Activated naive CD4-positive, alpha-beta T cell treated with anti-CD3 and anti-CD28 coated beads for 36 hours (primary cell): Measurements from ENCODE around the gene RECK. TPM values are rescaled to one million over a fixed set of nuclear protein-coding genes. Genes with fewer than 3 reads are reported as not detected.

ENCODE experiments used
- CTCF ChIA-PET: fragments of 350-600 bp; sonication (Branson Sonifier 250); formaldehyde crosslinking; loops from one replicate; lab custom pipeline; 2021; ENCODE audit warnings: antibody characterized with exemption; lab: Charles Lee
- DNase-seq: peaks from one replicate; pipeline ENCODE4 v3.0.0-alpha.2; 2020
- H3K27ac Mint-ChIP-seq: one replicate; pipeline ENCODE4 v1.8.0; 2021; ENCODE audit warnings: mild to moderate bottlenecking, mixed read lengths
- H3K27me3 Mint-ChIP-seq: one replicate; pipeline ENCODE4 v1.8.0; 2021; ENCODE audit warnings: low read depth, mixed read lengths
- H3K36me3 Mint-ChIP-seq: one replicate; pipeline ENCODE4 v1.8.0; 2021; ENCODE audit warnings: low read depth, mixed read lengths
- H3K4me1 Mint-ChIP-seq: one replicate; pipeline ENCODE4 v1.8.0; 2021; ENCODE audit warnings: low read depth, mixed read lengths
- H3K4me3 Mint-ChIP-seq: one replicate; pipeline ENCODE4 v1.8.0; 2021; ENCODE audit warnings: mild to moderate bottlenecking, moderate library complexity, mixed read lengths
- H3K9me3 Mint-ChIP-seq: one replicate; pipeline ENCODE4 v1.8.0; 2021; ENCODE audit warnings: mixed read lengths
- intact Hi-C: fragments of 100-400 bp; cut with micrococcal nuclease; formaldehyde crosslinking; loops from one replicate; pipeline ENCODE4 v1.15.1; 2023
- total RNA-seq, 2 experiments: library from RNA; stranded (reverse); gene quantifications; one replicate each; pipeline ENCODE4 v1.2.3, GENCODE V29; 2021

Gene RECK
- total RNA-seq, 2 experiments from 2014 or later: 7.8 to 8.5 TPM

DNA sequence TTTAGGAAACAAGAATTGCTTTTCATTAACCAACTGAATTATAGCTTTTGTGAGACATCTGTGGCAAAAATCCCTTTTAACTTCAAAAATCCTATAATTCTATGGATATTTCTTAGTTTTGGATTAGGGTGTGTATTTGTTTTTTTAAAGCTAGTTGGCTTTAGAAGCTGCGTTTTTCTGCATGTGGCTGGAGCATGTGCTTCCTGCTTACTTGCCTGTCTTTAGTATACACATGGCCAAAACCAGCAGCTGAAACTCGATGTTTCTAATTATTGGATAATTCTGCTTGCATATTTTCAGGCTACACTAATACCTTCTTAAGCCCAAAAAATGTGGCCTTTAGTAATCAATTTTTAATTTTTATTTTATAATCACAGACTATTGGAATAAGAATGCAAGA lies 8.9 kb downstream of the RECK start:
- Mint-ChIP-seq H3K27me3 (no peaks in the 10 kb centered on the region), H3K4me3 (no peak overlapping the region), H3K36me3 (no peaks in the 10 kb centered on the region), H3K4me1 (peaks cover 34% of the 10 kb centered on the region), H3K9me3 (no peaks in the 10 kb centered on the region), H3K27ac (no peak overlapping the region)
- intact Hi-C loops: no loop called here
- no peak for DNase-seq
- CTCF ChIA-PET: no interaction called here

DNA sequence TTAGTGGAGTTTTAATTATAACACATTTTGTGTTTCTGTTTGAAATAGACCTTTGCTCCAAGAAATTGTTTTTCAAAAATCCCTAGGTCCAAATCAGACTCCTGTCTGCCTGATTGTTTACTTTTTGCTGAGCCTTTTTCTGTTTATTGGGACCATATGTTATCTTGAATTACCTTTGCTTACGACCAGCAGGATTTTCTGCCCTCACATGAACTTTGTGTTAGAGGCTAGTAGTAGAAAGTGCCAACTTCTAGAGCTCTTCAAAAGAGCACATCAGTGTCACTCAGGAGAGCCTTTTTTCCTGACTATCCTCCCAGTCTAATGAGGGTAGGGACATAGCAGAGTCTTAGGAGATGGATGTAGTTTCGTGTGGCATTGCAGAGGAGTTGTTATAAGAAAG lies 10.2 kb downstream of the RECK start:
- Mint-ChIP-seq H3K36me3 (no peaks in the 10 kb centered on the region), H3K4me3 (no peak overlapping the region), H3K9me3 (no peaks in the 10 kb centered on the region), H3K27ac (no peak overlapping the region), H3K4me1 (peaks cover 23% of the 10 kb centered on the region), H3K27me3 (no peaks in the 10 kb centered on the region)
- CTCF ChIA-PET: no interaction called here
- intact Hi-C loops: no loop called here
- DNase-seq: no peak

DNA sequence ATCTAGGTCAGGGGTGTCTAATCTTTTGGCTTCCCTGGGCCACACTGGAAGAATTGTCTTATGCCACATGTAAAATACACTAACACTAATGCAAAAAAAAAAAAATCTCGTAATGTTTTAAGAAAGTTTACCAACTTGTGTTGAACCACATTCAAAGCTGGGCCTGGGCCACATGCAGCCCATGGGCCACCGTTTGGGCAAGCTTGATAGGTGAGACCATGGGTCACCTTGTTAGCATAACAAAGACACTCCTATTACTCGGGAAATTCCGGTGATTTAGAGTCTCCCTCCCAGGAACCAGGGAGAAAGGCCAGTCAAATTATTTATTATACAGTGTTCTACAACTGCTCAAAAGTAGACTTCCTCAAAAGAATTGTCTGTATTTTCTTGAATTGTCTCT lies 12.7 kb downstream of the RECK start:
- no peak overlapping the region for H3K27ac Mint-ChIP-seq
- CTCF ChIA-PET: interaction anchor here (0.7 kb wide), 1 partner anchor 95 kb away, joined by 3 read pairs; no protein-coding TSS in a partner anchor

DNA sequence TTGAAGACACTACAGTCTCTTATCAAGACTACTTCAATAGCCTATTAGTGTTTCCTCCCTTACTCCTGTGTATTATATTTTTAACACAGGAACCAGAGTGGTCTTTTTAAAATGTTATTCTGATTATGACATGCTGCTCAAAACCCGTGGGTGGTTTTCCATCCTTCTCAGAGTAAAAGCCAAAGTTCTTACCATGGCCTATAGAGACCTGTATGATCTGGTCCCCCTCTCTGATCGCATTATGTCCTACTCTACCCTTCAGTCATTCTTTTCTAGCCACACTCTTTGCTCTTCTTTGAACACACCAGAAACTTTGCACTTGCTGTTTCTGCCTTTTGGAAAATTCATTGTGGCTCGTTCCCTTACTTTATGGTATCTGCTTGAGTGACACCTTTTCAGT lies 13.8 kb downstream of the RECK start:
- intact Hi-C loops: loop anchor here (5.0 kb wide), 1 partner anchor 43 kb away; no protein-coding TSS in a partner anchor
- no peaks in the 10 kb centered on the region for H3K4me1 Mint-ChIP-seq
- no peak for DNase-seq
- H3K27me3 Mint-ChIP-seq: no peaks in the 10 kb centered on the region
- CTCF ChIA-PET: no interaction called here
- H3K36me3 Mint-ChIP-seq: peaks cover 2% of the 10 kb centered on the region
- H3K4me3 Mint-ChIP-seq: no peak overlapping the region
- no peak overlapping the region for H3K27ac Mint-ChIP-seq
- H3K9me3 Mint-ChIP-seq: no peaks in the 10 kb centered on the region

More for the DNA sequence above, 12.7 kb downstream of the RECK start:
- no peaks in the 10 kb centered on the region for H3K9me3 Mint-ChIP-seq
- peaks cover 2% of the 10 kb centered on the region for H3K36me3 Mint-ChIP-seq
- no peaks in the 10 kb centered on the region for H3K27me3 Mint-ChIP-seq
- peaks cover 6% of the 10 kb centered on the region for H3K4me1 Mint-ChIP-seq
- intact Hi-C loops: no loop called here
- H3K4me3 Mint-ChIP-seq: no peak overlapping the region
- DNase-seq: no peak

DNA sequence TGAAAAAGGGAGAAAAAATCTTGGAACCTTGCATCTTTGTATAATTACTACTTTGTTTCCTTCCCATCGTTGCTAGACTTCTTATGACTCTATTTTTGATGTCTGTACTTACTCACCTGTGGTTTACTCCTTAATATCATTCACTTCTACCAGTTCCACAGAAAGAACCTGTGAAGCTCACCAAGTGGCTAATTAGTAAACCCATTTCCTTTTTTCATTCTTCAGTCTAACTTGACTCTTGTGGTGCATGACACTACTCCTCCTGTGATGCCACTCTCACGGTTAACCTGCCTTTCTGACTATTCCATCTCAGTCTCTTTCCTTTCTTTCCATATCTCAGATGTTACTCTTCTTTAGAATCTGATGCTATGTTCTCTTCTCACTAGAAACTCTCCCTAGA lies 14.6 kb downstream of the RECK start:
- H3K36me3 Mint-ChIP-seq: peaks cover 2% of the 10 kb centered on the region
- DNase-seq: no peak
- H3K9me3 Mint-ChIP-seq: no peaks in the 10 kb centered on the region
- H3K27me3 Mint-ChIP-seq: no peaks in the 10 kb centered on the region
- no peaks in the 10 kb centered on the region for H3K4me1 Mint-ChIP-seq
- no peak overlapping the region for H3K27ac Mint-ChIP-seq
- intact Hi-C loops: loop anchor here (5.0 kb wide), 1 partner anchor 44 kb away; no protein-coding TSS in a partner anchor
- CTCF ChIA-PET: interaction anchor here (1.0 to 1.4 kb wide), 2 partner anchors 10 to 51 kb away, joined by 3 to 5 read pairs; no protein-coding TSS in a partner anchor
- no peak overlapping the region for H3K4me3 Mint-ChIP-seq

DNA sequence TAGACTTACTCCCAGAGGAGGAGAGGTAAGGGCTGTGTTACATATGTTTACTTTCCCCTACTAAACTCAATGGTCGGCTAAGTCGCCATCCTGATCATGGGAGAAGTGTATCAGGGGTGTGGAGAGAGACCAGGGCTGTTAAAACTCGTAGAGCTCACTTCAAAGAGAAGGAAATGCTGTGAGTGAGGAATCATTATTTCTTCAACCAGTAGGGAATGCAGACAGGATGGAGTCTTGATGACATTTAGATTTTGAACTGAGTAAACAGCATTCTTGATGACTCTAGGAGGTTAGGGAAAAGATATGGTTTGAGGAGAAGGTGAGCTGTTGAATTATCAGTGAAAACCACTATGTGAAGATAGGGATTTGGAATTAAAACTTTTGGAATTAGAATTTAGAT lies 17.3 kb downstream of the RECK start:
- CTCF ChIA-PET: interaction anchor here (2.7 kb wide), 1 partner anchor 49 kb away, joined by 7 read pairs; no protein-coding TSS in a partner anchor
- intact Hi-C loops: loop anchor here (5.0 kb wide), 1 partner anchor 47 kb away; no protein-coding TSS in a partner anchor
- no peak overlapping the region for H3K27ac Mint-ChIP-seq

DNA sequence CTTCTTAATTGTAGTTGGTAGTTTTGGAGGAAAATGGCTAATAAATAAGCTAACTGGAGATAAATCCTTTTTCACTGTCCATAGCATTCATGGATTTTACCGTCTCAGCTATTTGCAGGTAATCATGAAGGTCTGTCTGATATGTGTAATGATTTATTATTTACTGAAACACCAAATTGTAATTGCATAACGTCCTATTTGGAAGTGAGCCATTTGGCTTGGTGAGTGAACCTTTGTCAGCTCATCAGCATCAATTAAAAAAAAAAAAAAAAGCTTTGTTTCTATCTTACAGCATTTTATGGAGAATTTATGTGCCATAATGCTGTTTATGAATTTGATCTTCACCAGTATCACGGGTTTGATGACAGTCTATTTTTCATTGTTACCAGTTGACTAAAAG lies 20.2 kb downstream of the RECK start:
- intact Hi-C loops: no loop called here
- no peaks in the 10 kb centered on the region for H3K27me3 Mint-ChIP-seq
- no peak overlapping the region for H3K4me3 Mint-ChIP-seq
- H3K4me1 Mint-ChIP-seq: no peaks in the 10 kb centered on the region
- CTCF ChIA-PET: interaction anchor here (0.7 to 2.7 kb wide), 4 partner anchors 19 to 50 kb away, joined by 3 to 7 read pairs (median 4); no protein-coding TSS in a partner anchor
- H3K9me3 Mint-ChIP-seq: no peaks in the 10 kb centered on the region
- no peak for DNase-seq
- H3K27ac Mint-ChIP-seq: no peak overlapping the region
- H3K36me3 Mint-ChIP-seq: peaks cover 7% of the 10 kb centered on the region

More for the DNA sequence above, 17.3 kb downstream of the RECK start:
- no peaks in the 10 kb centered on the region for H3K4me1 Mint-ChIP-seq
- peaks cover 3% of the 10 kb centered on the region for H3K36me3 Mint-ChIP-seq
- no peaks in the 10 kb centered on the region for H3K27me3 Mint-ChIP-seq
- H3K4me3 Mint-ChIP-seq: no peak overlapping the region
- no peak for DNase-seq
- no peaks in the 10 kb centered on the region for H3K9me3 Mint-ChIP-seq

DNA sequence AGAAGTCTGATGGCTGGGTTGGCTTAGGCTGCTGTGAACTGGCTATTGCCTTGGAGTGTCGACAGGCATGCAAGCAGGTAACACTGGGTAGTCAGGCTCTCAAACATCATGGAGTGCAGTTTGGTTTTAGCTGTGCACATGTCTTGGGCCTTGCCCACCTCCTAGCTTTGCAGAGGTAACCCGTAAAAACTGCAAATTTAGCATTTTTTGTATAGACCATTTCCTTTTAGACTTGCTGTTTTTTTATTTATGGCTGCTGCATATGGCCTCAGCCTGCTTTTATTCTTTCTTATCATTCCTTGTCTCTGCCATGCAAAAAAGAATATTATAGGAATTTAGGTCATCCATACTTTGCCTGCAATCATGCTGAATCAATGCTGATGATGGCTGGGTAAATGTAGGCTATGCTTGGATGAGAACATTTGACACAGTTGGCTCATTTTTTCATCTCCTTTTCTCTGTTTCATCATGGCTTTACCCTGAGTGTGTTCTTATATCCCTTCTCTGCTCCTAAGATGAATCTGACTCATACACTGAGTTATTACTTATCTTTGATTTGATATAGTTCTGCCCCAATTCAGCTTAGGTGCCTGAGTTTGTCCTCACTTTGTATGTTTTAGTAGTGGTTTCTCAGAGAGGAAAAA lies 27.2 kb downstream of the RECK start:
- H3K36me3 Mint-ChIP-seq: peaks cover 15% of the 10 kb centered on the region
- H3K4me1 Mint-ChIP-seq: peaks cover 5% of the 10 kb centered on the region
- no peaks in the 10 kb centered on the region for H3K27me3 Mint-ChIP-seq
- no peaks in the 10 kb centered on the region for H3K9me3 Mint-ChIP-seq
- no peak for DNase-seq
- intact Hi-C loops: no loop called here
- H3K27ac Mint-ChIP-seq: no peak overlapping the region
- CTCF ChIA-PET: no interaction called here
- H3K4me3 Mint-ChIP-seq: no peak overlapping the region

DNA sequence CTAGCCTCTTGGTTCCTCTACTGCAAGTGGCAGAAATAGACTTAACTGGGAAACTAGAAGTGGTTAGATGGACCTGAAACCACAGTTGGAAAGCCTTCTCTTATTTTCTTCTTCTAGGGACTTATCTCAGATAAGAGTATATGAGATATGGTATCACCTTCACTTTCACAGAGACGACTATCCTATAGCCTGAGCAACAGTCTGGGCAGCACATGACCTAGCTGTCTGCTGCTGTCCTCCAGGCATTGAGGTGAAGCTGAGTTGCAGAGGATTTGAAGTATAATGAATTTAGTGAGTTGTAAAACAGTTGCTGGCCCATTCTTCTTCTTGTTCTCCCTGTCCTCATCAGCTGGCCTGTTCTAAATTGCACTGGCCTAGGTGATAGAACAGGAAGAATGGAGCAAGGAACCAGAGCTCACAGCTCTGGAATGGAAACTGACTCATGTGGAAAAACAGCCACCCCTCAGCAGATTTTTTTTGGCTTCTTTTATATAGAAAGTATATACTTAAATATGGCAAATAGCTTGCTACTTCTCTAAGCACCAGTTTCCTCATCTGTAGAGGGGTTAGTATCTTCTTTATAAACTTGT lies 27.8 kb downstream of the RECK start:
- no peak for DNase-seq
- H3K4me1 Mint-ChIP-seq: peaks cover 5% of the 10 kb centered on the region
- CTCF ChIA-PET: interaction anchor here (0.6 kb wide), 1 partner anchor 107 kb away, joined by 4 read pairs; no protein-coding TSS in a partner anchor
- peaks cover 15% of the 10 kb centered on the region for H3K36me3 Mint-ChIP-seq
- no peak overlapping the region for H3K4me3 Mint-ChIP-seq
- no peaks in the 10 kb centered on the region for H3K27me3 Mint-ChIP-seq
- no peak overlapping the region for H3K27ac Mint-ChIP-seq
- intact Hi-C loops: no loop called here
- no peaks in the 10 kb centered on the region for H3K9me3 Mint-ChIP-seq

DNA sequence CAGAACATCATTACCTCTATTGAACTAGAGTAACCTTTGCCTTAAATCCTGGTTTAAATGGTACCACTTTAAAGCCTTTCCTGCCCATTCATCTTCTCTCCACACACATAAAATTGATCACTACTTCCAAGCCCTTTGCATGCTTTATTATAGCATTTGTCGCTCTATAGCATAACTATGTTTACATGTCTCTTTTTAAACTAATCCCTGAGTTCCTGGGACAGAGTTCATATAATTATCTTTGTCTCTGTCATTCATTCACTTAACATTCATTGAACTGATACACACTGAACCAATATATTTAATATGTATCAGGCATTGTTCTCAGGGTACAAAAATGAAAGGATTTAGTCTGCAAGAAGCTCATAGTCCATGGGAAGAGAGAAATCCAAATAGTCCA lies 37.3 kb downstream of the RECK start:
- CTCF ChIA-PET: interaction anchor here (1.0 to 1.8 kb wide), 2 partner anchors 28 to 128 kb away, joined by 3 to 7 read pairs; no protein-coding TSS in a partner anchor
- no peaks in the 10 kb centered on the region for H3K27me3 Mint-ChIP-seq
- intact Hi-C loops: no loop called here

DNA sequence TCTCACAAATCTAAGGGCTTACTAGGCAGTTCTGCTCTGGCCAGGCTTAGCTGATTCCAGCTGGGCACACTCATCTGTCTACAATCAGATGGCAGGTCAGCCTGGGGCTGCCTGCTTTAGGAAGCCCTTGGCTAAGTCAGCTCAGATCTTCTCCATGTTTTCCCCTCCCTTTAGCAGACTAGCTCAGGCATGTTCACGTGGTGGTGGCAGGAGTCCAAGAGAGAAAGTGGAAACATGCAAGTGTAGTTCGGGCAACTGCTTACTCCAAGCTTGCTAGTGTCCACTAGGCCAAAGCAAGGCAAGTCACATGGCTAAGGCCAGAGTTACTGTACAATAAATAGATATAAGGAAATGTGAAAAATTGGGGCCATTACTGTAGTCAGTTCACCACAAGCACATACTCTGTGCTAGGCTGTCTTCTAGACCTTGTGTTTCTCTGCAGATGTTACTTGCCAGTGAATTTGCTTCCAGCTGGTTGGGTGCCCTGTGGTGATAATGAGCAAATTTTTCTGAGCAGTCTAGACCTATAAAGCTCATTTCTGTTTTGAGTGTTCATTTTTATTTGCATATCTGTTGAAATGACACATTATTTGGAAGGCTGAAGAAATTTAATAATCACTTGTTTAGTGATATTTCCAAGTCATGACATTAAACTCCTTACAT lies 38.3 kb downstream of the RECK start:
- H3K4me3 Mint-ChIP-seq: no peak overlapping the region
- H3K27me3 Mint-ChIP-seq: no peaks in the 10 kb centered on the region
- no peak for DNase-seq
- H3K4me1 Mint-ChIP-seq: no peaks in the 10 kb centered on the region
- H3K9me3 Mint-ChIP-seq: no peaks in the 10 kb centered on the region
- intact Hi-C loops: no loop called here
- H3K27ac Mint-ChIP-seq: no peak overlapping the region
- no peaks in the 10 kb centered on the region for H3K36me3 Mint-ChIP-seq
- CTCF ChIA-PET: interaction anchor here (0.6 to 1.8 kb wide), 5 partner anchors 27 to 1893 kb away, joined by 3 to 7 read pairs (median 3); no protein-coding TSS in a partner anchor

More for the DNA sequence above, 37.3 kb downstream of the RECK start:
- H3K4me3 Mint-ChIP-seq: no peak overlapping the region
- no peaks in the 10 kb centered on the region for H3K9me3 Mint-ChIP-seq
- no peaks in the 10 kb centered on the region for H3K36me3 Mint-ChIP-seq
- DNase-seq: no peak
- no peaks in the 10 kb centered on the region for H3K4me1 Mint-ChIP-seq
- H3K27ac Mint-ChIP-seq: no peak overlapping the region

DNA sequence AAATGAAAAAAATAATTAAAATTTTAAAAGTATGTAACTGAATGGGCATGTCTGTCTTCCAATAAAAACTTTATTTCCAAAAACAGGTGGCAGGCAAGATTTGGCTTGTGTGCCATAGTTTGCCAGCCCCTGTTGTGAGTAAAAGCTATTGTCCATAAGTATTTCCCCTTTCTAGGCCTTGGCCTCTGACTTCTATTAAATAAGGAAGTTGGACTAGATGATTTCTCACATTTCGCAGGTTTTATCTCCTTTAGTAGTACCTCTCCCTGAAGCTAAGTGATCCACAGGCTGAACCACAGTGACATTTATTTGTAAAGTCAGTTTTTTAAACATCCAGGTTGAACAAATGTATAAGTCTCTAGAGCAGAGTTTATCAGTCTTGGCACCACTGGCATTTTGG lies 41.3 kb downstream of the RECK start:
- no peak overlapping the region for H3K4me3 Mint-ChIP-seq

More for the DNA sequence above, 41.3 kb downstream of the RECK start:
- CTCF ChIA-PET: no interaction called here
- DNase-seq: no peak
- no peak overlapping the region for H3K27ac Mint-ChIP-seq
- intact Hi-C loops: no loop called here
- no peaks in the 10 kb centered on the region for H3K9me3 Mint-ChIP-seq
- no peaks in the 10 kb centered on the region for H3K4me1 Mint-ChIP-seq
- H3K27me3 Mint-ChIP-seq: no peaks in the 10 kb centered on the region
- H3K36me3 Mint-ChIP-seq: no peaks in the 10 kb centered on the region
